Mucosa of rectum (tissue), 2 donors: ENCODE data around the gene SLC16A7.

Experiments
- H3K27ac ChIP-seq, 2 donors: one replicate each; pipeline ENCODE4 v1.7.0; 2013; ENCODE audit warnings: inconsistent platforms in 2 of 2, low read depth in 2 of 2, low read length in 2 of 2
- H3K27me3 ChIP-seq, 2 donors: one replicate each; pipeline ENCODE4 v1.7.0; 2013; ENCODE audit warnings: low read length in 2 of 2; ENCODE audit not compliant: control insufficient read depth in 2 of 2, insufficient read depth in 2 of 2
- H3K36me3 ChIP-seq, 2 donors: one replicate each; pipeline ENCODE4 v1.7.0; 2013; ENCODE audit warnings: low read length in 2 of 2; ENCODE audit not compliant: control insufficient read depth in 2 of 2, insufficient read depth in 2 of 2
- H3K4me1 ChIP-seq, 2 donors: one replicate each; pipeline ENCODE4 v1.7.0; 2013; ENCODE audit warnings: low read length in 2 of 2, mild to moderate bottlenecking in 1 of 2; ENCODE audit not compliant: control insufficient read depth in 2 of 2, insufficient read depth in 2 of 2
- H3K4me3 ChIP-seq, 2 donors: one replicate each; pipeline ENCODE4 v1.7.0; 2013; ENCODE audit warnings: low read length in 2 of 2
- H3K9ac ChIP-seq, 2 donors: one replicate each; pipeline ENCODE4 v1.7.0; 2013; ENCODE audit warnings: low read length in 2 of 2, low read depth in 1 of 2, mild to moderate bottlenecking in 1 of 2
- H3K9me3 ChIP-seq, 2 donors: one replicate each; pipeline ENCODE4 v1.7.0; 2013; ENCODE audit warnings: low read length in 2 of 2; ENCODE audit not compliant: control insufficient read depth in 2 of 2
- donor health status: healthy.
- donor health status: Normal muscosa, but diverticular disease.

SLC16A7 gene

GRCh38 chr12:59812716-59813115, 216.9 kb downstream of the SLC16A7 start:
- no peak overlapping the region for H3K9ac ChIP-seq
- H3K4me3 ChIP-seq = no peak overlapping the region
- no peaks in the 10 kb centered on the region for H3K36me3 ChIP-seq
- no peaks in the 10 kb centered on the region for H3K4me1 ChIP-seq
- H3K9me3 ChIP-seq = no peaks in the 10 kb centered on the region
- no peaks in the 10 kb centered on the region for H3K27me3 ChIP-seq
- H3K27ac ChIP-seq = no peak overlapping the region

GRCh38 chr12:59820594-59821011, 224.8 kb downstream of the SLC16A7 start:
- Histone ChIP-seq H3K9me3 (no peaks in the 10 kb centered on the region), H3K4me3 (no peak overlapping the region), H3K4me1 (no peaks in the 10 kb centered on the region), H3K36me3 (no peaks in the 10 kb centered on the region), H3K27ac (no peak overlapping the region), H3K9ac (no peak overlapping the region), H3K27me3 (no peaks in the 10 kb centered on the region)

- no peaks in the 10 kb centered on the region for H3K27me3 ChIP-seq
- H3K9me3 ChIP-seq = no peaks in the 10 kb centered on the region
- H3K4me1 ChIP-seq = no peaks in the 10 kb centered on the region
- H3K36me3 ChIP-seq = no peaks in the 10 kb centered on the region
- H3K27ac ChIP-seq = no peak overlapping the region
- H3K9ac ChIP-seq = no peak overlapping the region
- no peak overlapping the region for H3K4me3 ChIP-seq
These were observed 227.7 kb downstream of the SLC16A7 start for GRCh38 chr12:59823567-59823966.

- no peaks in the 10 kb centered on the region for H3K9me3 ChIP-seq
- H3K27ac ChIP-seq = no peak overlapping the region
- H3K4me3 ChIP-seq = no peak overlapping the region
- H3K36me3 ChIP-seq = no peaks in the 10 kb centered on the region
- no peaks in the 10 kb centered on the region for H3K4me1 ChIP-seq
- no peaks in the 10 kb centered on the region for H3K27me3 ChIP-seq
- H3K9ac ChIP-seq = no peak overlapping the region
These were observed 231.9 kb downstream of the SLC16A7 start for GRCh38 chr12:59827767-59828166.

- H3K4me1 ChIP-seq = no peaks in the 10 kb centered on the region
- no peak overlapping the region for H3K27ac ChIP-seq
- no peak overlapping the region for H3K9ac ChIP-seq
- no peaks in the 10 kb centered on the region for H3K36me3 ChIP-seq
- no peak overlapping the region for H3K4me3 ChIP-seq
- H3K9me3 ChIP-seq = no peaks in the 10 kb centered on the region
- H3K27me3 ChIP-seq = no peaks in the 10 kb centered on the region
These were observed 232.7 kb downstream of the SLC16A7 start for GRCh38 chr12:59828521-59828920.

GRCh38 chr12:59833408-59833807, 237.6 kb downstream of the SLC16A7 start:
- Histone ChIP-seq H3K27ac (no peak overlapping the region), H3K27me3 (no peaks in the 10 kb centered on the region), H3K4me3 (no peak overlapping the region), H3K9me3 (no peaks in the 10 kb centered on the region), H3K4me1 (no peaks in the 10 kb centered on the region), H3K36me3 (no peaks in the 10 kb centered on the region), H3K9ac (no peak overlapping the region)

GRCh38 chr12:59834659-59835474, 239.0 kb downstream of the SLC16A7 start:
- Histone ChIP-seq H3K27me3 (no peaks in the 10 kb centered on the region), H3K36me3 (no peaks in the 10 kb centered on the region), H3K27ac (no peak overlapping the region), H3K4me3 (no peak overlapping the region), H3K9me3 (no peaks in the 10 kb centered on the region), H3K4me1 (no peaks in the 10 kb centered on the region), H3K9ac (no peak overlapping the region)
